CD4-positive, alpha-beta memory T cell (primary cell): Measurements from ENCODE around the gene STK17B. TPM values are rescaled to one million over a fixed set of nuclear protein-coding genes. Genes with fewer than 3 reads are reported as not detected.

Source experiments
- CTCF ChIA-PET: fragments of 350-600 bp; sonication (Branson Sonifier 250); formaldehyde crosslinking; loops from one replicate; lab custom pipeline; 2021; ENCODE audit warnings: inconsistent platforms; ENCODE audit not compliant: partially characterized antibody; lab: Charles Lee
- POLR2A ChIA-PET: fragments of 350-600 bp; sonication (Branson Sonifier 250); formaldehyde crosslinking; loops from one replicate; lab custom pipeline; 2021; ENCODE audit not compliant: partially characterized antibody; lab: Charles Lee
- DNase-seq, 5 donors: peaks; one replicate each; pipeline versions ENCODE4 v3.0.0 to v3.0.0-alpha.2; 2020 to 2022; ENCODE audit warnings: mixed read lengths in 1 of 5
- H3K27ac ChIP-seq: one replicate; pipeline ENCODE4 v1.7.0; 2013; ENCODE audit warnings: low read depth, low read length
- H3K27me3 ChIP-seq: 2 replicates; pipeline ENCODE4 v1.7.0; 2013; ENCODE audit warnings: mild to moderate bottlenecking, low read length, moderate library complexity; ENCODE audit not compliant: insufficient read depth
- H3K36me3 ChIP-seq: 2 replicates; pipeline ENCODE4 v1.7.0; 2013; ENCODE audit warnings: mild to moderate bottlenecking, low read length, moderate library complexity; ENCODE audit not compliant: insufficient read depth
- H3K4me1 ChIP-seq: 2 replicates; pipeline ENCODE4 v1.7.0; 2013; ENCODE audit warnings: mild to moderate bottlenecking, low read length, moderate library complexity; ENCODE audit not compliant: insufficient read depth
- H3K4me3 ChIP-seq, 2 donors: one replicate each; pipeline ENCODE4 v1.7.0; 2013; ENCODE audit warnings: low read length in 2 of 2, mild to moderate bottlenecking in 1 of 2
- H3K9me3 ChIP-seq, 2 donors: one replicate each; pipeline ENCODE4 v1.7.0; 2013; ENCODE audit warnings: low read length in 2 of 2, control low read depth in 1 of 2; ENCODE audit not compliant: control insufficient read depth in 1 of 2
- H3K27ac Mint-ChIP-seq, 7 donors: one replicate each; pipeline ENCODE4 v1.8.0; 2020 to 2021; ENCODE audit warnings: mixed read lengths in 7 of 7, mild to moderate bottlenecking in 6 of 7, inconsistent platforms in 3 of 7, moderate library complexity in 3 of 7
- H3K27me3 Mint-ChIP-seq, 2 donors: one replicate each; pipeline ENCODE4 v1.8.0; 2020 to 2021; ENCODE audit warnings: mixed read lengths in 2 of 2
- H3K36me3 Mint-ChIP-seq, 2 donors: one replicate each; pipeline ENCODE4 v1.8.0; 2020 to 2021; ENCODE audit warnings: mixed read lengths in 2 of 2, inconsistent platforms in 1 of 2, mild to moderate bottlenecking in 1 of 2
- H3K4me1 Mint-ChIP-seq, 4 donors: one replicate each; pipeline ENCODE4 v1.8.0; 2020 to 2021; ENCODE audit warnings: mixed read lengths in 4 of 4, mild to moderate bottlenecking in 1 of 4
- H3K4me3 Mint-ChIP-seq, 8 donors: one replicate each; pipeline ENCODE4 v1.8.0; 2020 to 2021; ENCODE audit warnings: mixed read lengths in 8 of 8, mild to moderate bottlenecking in 7 of 8, moderate library complexity in 6 of 8, inconsistent platforms in 3 of 8
- H3K9me3 Mint-ChIP-seq, 8 donors: one replicate each; pipeline ENCODE4 v1.8.0; 2020 to 2021; ENCODE audit warnings: mixed read lengths in 8 of 8, mild to moderate bottlenecking in 5 of 8, inconsistent platforms in 3 of 8, moderate library complexity in 1 of 8
- intact Hi-C: fragments of 100-400 bp; cut with micrococcal nuclease; formaldehyde crosslinking; loops from one replicate; pipeline ENCODE4 v1.15.1; 2023
- polyA plus RNA-seq, 2 donors: library from polyadenylated mRNA; unstranded; fragments of 300-500 nt; fragmentation: Illumina TruSeq; gene quantifications; one replicate each; pipeline ENCODE4 v1.2.3, GENCODE V29; 2021
- total RNA-seq, 2 experiments: library from RNA; stranded (reverse); gene quantifications; one replicate each; pipeline ENCODE4 v1.2.3, GENCODE V29; 2021

STK17B gene
- total and polyA plus RNA-seq, 4 experiments from 2014 or later: 79.7 to 243 (median 163) TPM

GRCh38 chr2:196104066-196104465 is 67.3 kb downstream of the STK17B start:
- intact Hi-C loops: no loop called here
- H3K4me1 ChIP-seq: peaks cover 8% of the 10 kb centered on the region
- Mint-ChIP-seq H3K36me3 (no peaks in the 10 kb centered on the region), H3K27ac (no peak overlapping the region), H3K27me3 (no peaks in the 10 kb centered on the region), H3K9me3 (peaks cover 0 to 2% (median 0%) of the 10 kb centered on the region in 8 donors), H3K4me3 (no peak overlapping the region), H3K4me1 (peaks cover 12 to 17% (median 13%) of the 10 kb centered on the region in 4 donors)
- CTCF ChIA-PET: no interaction called here
- DNase-seq: no peak
- no peaks in the 10 kb centered on the region for H3K36me3 ChIP-seq
- no peak overlapping the region for H3K4me3 ChIP-seq
- no peak overlapping the region for H3K27ac ChIP-seq
- POLR2A ChIA-PET: interaction anchor here (1.4 kb wide), 1 partner anchor 8 kb away, joined by 3 read pairs; no protein-coding TSS in a partner anchor
- no peaks in the 10 kb centered on the region for H3K9me3 ChIP-seq
- H3K27me3 ChIP-seq: no peaks in the 10 kb centered on the region

DNA sequence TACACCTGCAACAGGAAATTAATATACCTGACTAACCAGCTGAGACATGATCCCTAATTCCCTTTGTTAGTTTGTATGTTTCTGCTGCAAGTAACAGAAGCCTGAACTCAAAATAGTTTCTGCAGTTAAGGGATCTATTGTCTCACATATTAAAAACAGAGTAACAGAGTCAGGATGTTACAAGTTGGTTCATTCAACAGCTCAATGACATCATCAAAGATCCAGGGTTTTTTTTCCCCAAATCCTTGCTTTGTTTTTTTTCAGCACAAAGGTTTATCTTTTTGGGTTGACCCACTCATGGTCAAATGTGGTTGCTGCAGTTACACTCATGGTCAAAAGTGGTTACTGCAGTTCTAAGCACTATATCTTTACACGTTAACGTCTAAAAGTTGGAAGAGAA is 67.8 kb downstream of the STK17B start:
- peaks cover 8% of the 10 kb centered on the region for H3K4me1 ChIP-seq
- H3K36me3 ChIP-seq: no peaks in the 10 kb centered on the region
- Mint-ChIP-seq H3K4me1 (peaks cover 12 to 17% (median 13%) of the 10 kb centered on the region in 4 donors), H3K9me3 (peaks cover 0 to 2% (median 0%) of the 10 kb centered on the region in 8 donors), H3K27me3 (no peaks in the 10 kb centered on the region), H3K27ac (no peak overlapping the region), H3K36me3 (no peaks in the 10 kb centered on the region), H3K4me3 (no peak overlapping the region)
- H3K27ac ChIP-seq: no peak overlapping the region
- H3K27me3 ChIP-seq: no peaks in the 10 kb centered on the region
- H3K4me3 ChIP-seq: no peak overlapping the region
- DNase-seq: no peak
- ChIA-PET CTCF (interaction anchor here (1.1 to 1.5 kb wide), 2 partner anchors 26 to 191 kb away, joined by 3 read pairs; no protein-coding TSS in a partner anchor), POLR2A (interaction anchor here (1.4 kb wide), 1 partner anchor 8 kb away, joined by 3 read pairs; no protein-coding TSS in a partner anchor)
- intact Hi-C loops: no loop called here
- no peaks in the 10 kb centered on the region for H3K9me3 ChIP-seq

GRCh38 chr2:196101325-196101991 is 69.9 kb downstream of the STK17B start:
- no peak for DNase-seq
- H3K27me3 Mint-ChIP-seq: no peaks in the 10 kb centered on the region
- no peaks in the 10 kb centered on the region for H3K27me3 ChIP-seq
- no peaks in the 10 kb centered on the region for H3K9me3 Mint-ChIP-seq
- no peaks in the 10 kb centered on the region for H3K36me3 ChIP-seq
- no peaks in the 10 kb centered on the region for H3K9me3 ChIP-seq
- intact Hi-C loops: no loop called here
- no peak overlapping the region for H3K27ac ChIP-seq
- no peak overlapping the region for H3K4me3 Mint-ChIP-seq
- no peak overlapping the region for H3K4me3 ChIP-seq
- no peaks in the 10 kb centered on the region for H3K36me3 Mint-ChIP-seq
- CTCF ChIA-PET: interaction anchor here (0.9 to 1.2 kb wide), 3 partner anchors 24 to 352 kb away, joined by 3 read pairs; no protein-coding TSS in a partner anchor
- H3K27ac Mint-ChIP-seq: peak overlapping the region in 1 of 7 donors; percentile 36
- H3K4me1 ChIP-seq: peaks cover 8% of the 10 kb centered on the region
- POLR2A ChIA-PET: no interaction called here
- H3K4me1 Mint-ChIP-seq: peaks cover 10 to 17% (median 13%) of the 10 kb centered on the region in 4 donors

DNA sequence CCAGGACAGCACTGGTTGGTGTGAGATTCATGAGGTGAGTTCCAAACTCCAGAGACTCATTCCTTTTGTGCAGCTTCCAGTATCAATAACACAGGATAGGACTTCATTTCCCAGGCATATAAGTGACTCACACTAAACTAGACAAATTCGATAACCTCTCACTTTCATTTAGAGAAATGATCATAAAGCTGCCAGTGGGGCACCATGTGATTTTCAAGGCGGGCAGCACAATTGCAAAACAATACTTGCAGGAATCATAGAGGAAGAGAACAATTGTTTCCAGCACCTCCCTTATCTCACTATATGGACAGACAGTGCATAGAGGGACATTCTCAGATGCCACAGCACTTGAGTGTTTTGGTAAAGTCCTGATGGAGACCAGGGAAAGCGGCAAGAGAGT is 71.5 kb downstream of the STK17B start:
- DNase-seq: no peak
- Histone ChIP-seq H3K27ac (no peak overlapping the region), H3K36me3 (no peaks in the 10 kb centered on the region), H3K27me3 (no peaks in the 10 kb centered on the region), H3K4me1 (peaks cover 8% of the 10 kb centered on the region), H3K9me3 (no peaks in the 10 kb centered on the region), H3K4me3 (no peak overlapping the region)
- Mint-ChIP-seq H3K27ac (no peak overlapping the region), H3K9me3 (peaks cover 0 to 9% (median 1%) of the 10 kb centered on the region in 8 donors), H3K4me3 (no peak overlapping the region), H3K4me1 (peaks cover 9 to 17% (median 10%) of the 10 kb centered on the region in 4 donors), H3K36me3 (peaks cover 0 to 1% of the 10 kb centered on the region in 2 donors), H3K27me3 (no peaks in the 10 kb centered on the region)
- ChIA-PET CTCF (no interaction called here), POLR2A (no interaction called here)
- intact Hi-C loops: no loop called here

DNA sequence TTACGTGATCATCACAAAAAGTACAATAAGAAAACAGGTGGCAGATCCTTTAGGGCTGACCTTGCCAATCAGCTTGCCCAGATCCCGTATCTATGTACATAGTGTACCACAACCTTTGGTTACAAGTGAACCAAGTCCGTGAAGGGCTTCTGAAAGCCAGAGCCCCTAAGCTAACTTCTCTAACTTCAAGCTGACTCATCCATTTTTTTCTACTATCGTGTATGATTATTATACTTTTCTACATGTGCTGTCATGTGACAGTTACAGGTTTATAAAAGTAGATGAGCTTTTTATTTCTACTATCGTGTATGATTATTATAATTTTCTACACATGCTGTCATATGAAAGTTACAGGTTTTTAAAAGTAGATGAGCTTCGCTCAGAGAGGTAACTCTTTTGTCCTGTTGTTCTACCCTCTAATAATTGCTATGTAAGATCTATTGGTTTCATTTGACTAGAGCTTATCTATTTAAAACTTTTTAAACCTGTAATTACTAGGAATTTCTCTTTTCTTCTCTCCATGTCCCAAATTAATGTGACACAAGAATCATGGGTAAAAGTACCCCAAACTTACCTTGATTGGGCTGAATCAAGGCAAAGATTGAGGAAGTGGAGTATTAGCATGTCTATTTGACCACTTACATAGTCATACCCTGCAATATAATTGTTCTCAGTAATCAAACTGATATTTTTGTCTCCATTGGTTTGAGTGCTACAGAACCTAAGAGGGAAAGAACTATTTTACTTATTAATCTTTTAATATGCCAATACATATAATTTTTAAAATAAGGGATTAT is 73.3 kb downstream of the STK17B start:
- H3K27me3 Mint-ChIP-seq: no peaks in the 10 kb centered on the region
- intact Hi-C loops: no loop called here

DNA sequence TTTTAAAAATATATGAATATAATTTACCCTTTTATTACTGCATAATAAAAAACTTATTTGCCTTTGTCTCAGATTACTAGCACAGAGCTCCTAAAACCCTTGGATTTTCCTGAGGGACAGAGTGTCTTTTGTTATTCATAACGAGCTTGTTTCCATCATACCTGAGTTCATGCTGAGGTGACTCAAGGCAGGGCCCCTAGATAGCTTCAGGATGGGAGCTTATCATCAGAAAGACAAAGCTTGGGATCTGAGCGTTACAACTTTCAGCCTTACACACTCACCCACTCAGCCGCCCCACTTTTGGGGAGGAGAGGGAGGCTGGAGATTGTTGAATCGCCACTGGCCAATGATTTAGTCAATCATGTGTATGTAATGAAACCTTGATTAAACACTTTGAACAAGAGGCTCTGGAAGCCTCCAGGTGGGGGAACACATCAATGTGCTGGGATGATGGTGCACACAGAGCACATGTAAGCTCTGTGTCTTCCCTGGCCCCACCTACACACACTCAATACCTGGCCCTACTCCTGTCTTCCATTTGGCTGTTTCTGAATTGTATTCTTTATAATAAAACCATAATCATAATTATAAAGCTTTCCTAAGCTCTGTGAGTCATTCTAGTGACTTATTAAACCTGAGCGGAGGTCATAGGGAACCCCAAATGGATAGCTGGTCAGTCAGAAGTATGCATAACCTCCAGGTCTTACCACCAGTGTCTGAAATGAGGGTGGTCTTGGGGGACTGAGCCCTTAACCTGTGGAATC is 74.2 kb downstream of the STK17B start:
- Histone ChIP-seq H3K27me3 (no peaks in the 10 kb centered on the region), H3K27ac (no peak overlapping the region), H3K4me3 (no peak overlapping the region), H3K9me3 (no peaks in the 10 kb centered on the region), H3K36me3 (no peaks in the 10 kb centered on the region), H3K4me1 (peaks cover 8% of the 10 kb centered on the region)
- H3K9me3 Mint-ChIP-seq: peaks cover 0 to 27% (median 21%) of the 10 kb centered on the region in 8 donors
- no peak for DNase-seq
- intact Hi-C loops: no loop called here
- no peak overlapping the region for H3K27ac Mint-ChIP-seq
- H3K4me1 Mint-ChIP-seq: peaks cover 5 to 13% (median 10%) of the 10 kb centered on the region in 4 donors
- POLR2A ChIA-PET: interaction anchor here (1.3 kb wide), 1 partner anchor 35 kb away, joined by 3 read pairs; no protein-coding TSS in a partner anchor
- H3K36me3 Mint-ChIP-seq: peaks cover 0 to 4% of the 10 kb centered on the region in 2 donors
- no peak overlapping the region for H3K4me3 Mint-ChIP-seq
- CTCF ChIA-PET: interaction anchor here (0.7 to 1.7 kb wide), 3 partner anchors 16 to 29 kb away, joined by 3 to 5 read pairs (median 3); partner anchors contain the start of gene DNAH7
- no peaks in the 10 kb centered on the region for H3K27me3 Mint-ChIP-seq

More for the DNA sequence above, 73.3 kb downstream of the STK17B start:
- Histone ChIP-seq H3K9me3 (no peaks in the 10 kb centered on the region), H3K27me3 (no peaks in the 10 kb centered on the region), H3K4me3 (no peak overlapping the region), H3K36me3 (no peaks in the 10 kb centered on the region), H3K27ac (no peak overlapping the region), H3K4me1 (peaks cover 8% of the 10 kb centered on the region)
- ChIA-PET CTCF (interaction anchor here (0.8 kb wide), 2 partner anchors 17 to 31 kb away, joined by 3 read pairs; no protein-coding TSS in a partner anchor), POLR2A (interaction anchor here (1.3 kb wide), 1 partner anchor 34 kb away, joined by 3 read pairs; no protein-coding TSS in a partner anchor)
- Mint-ChIP-seq H3K36me3 (peaks cover 0 to 4% of the 10 kb centered on the region in 2 donors), H3K27ac (no peak overlapping the region), H3K9me3 (peaks cover 0 to 24% (median 15%) of the 10 kb centered on the region in 8 donors), H3K4me1 (peaks cover 9 to 17% (median 10%) of the 10 kb centered on the region in 4 donors), H3K4me3 (no peak overlapping the region)
- DNase-seq: no peak
